Stimulated activated CD4-positive, alpha-beta T cell treated with anti-CD3 and anti-CD28 coated beads, Interleukin-12 subunit alpha, Interleukin-12 subunit beta, amount 100 ng/mL, for 48 hours (primary cell): ENCODE data around the gene RBM39.
"Not testable (repeated sequence)": the region's sequence is repeated elsewhere in the genome, so short reads cannot be mapped to it uniquely, and the experiment has no call there.

Source experiments
- DNase-seq, 3 donors: peaks; one replicate each; pipeline ENCODE4 v3.0.0-alpha.2; 2020; ENCODE audit warnings: low read depth in 2 of 3, low spot score in 1 of 3

The RBM39 gene

GRCh38 chr20:35708502-35708901 is 33.6 kb downstream of the RBM39 start:
- no peak for DNase-seq

- not testable (repeated sequence) for DNase-seq
Observed at GRCh38 chr20:35706591-35707529, 35.2 kb downstream of the RBM39 start.

GRCh38 chr20:35705894-35706293 is 36.2 kb downstream of the RBM39 start:
- DNase-seq = not testable (repeated sequence)

GRCh38 chr20:35704514-35705261 is 37.4 kb downstream of the RBM39 start:
- no peak for DNase-seq

GRCh38 chr20:35702824-35703695 is 39.0 kb downstream of the RBM39 start:
- DNase-seq = no peak

GRCh38 chr20:35702051-35702823 is 39.8 kb downstream of the RBM39 start:
- DNase-seq = no peak

GRCh38 chr20:35700625-35701148 is 41.4 kb downstream of the RBM39 start:
- DNase-seq = no peak

GRCh38 chr20:35699957-35700624 is 42.0 kb downstream of the RBM39 start:
- no peak for DNase-seq

GRCh38 chr20:35699127-35699956 is 42.7 kb downstream of the RBM39 start, which contains the start of the genes NFS1 and ROMO1:
Gene NFS1 (minus strand): TSS chr20:35699352. CDS start chr20:35699288, 64 bp downstream.
Gene ROMO1 (plus strand): TSS chr20:35699405. CDS start chr20:35699633, 228 bp downstream.
- DNase-seq = peak; percentile 73 to 84 (median 80)

GRCh38 chr20:35698298-35699126 is 43.5 kb downstream of the RBM39 start:
- no peak for DNase-seq

- no peak for DNase-seq
Observed at GRCh38 chr20:35697696-35698297, 44.3 kb downstream of the RBM39 start.

- DNase-seq = no peak
Observed at GRCh38 chr20:35695978-35696377, 46.1 kb downstream of the RBM39 start.

GRCh38 chr20:35695245-35695749 is 46.8 kb downstream of the RBM39 start:
- DNase-seq = no peak

GRCh38 chr20:35690265-35690664 is 51.8 kb downstream of the RBM39 start:
- no peak for DNase-seq

- not testable (repeated sequence) for DNase-seq
Observed at GRCh38 chr20:35686872-35687271, 55.2 kb downstream of the RBM39 start.

- DNase-seq = not testable (repeated sequence)
Observed at GRCh38 chr20:35685368-35685767, 56.7 kb downstream of the RBM39 start.

- DNase-seq = no peak
Observed at GRCh38 chr20:35681960-35682359, 60.1 kb downstream of the RBM39 start.
